HUES6 (cell line): ENCODE measurements around the gene HOXD1.

Experiments
- H3K27ac ChIP-seq: 2 replicates; pipeline ENCODE4 v1.7.0; 2013; ENCODE audit warnings: low read depth, mild to moderate bottlenecking, low read length, inconsistent platforms
- H3K27me3 ChIP-seq: 2 replicates; pipeline ENCODE4 v1.6.1; 2013; ENCODE audit warnings: low read length; ENCODE audit not compliant: control insufficient read depth, insufficient read depth
- H3K36me3 ChIP-seq: 2 replicates; pipeline ENCODE4 v1.6.1; 2013; ENCODE audit warnings: low read length; ENCODE audit not compliant: control insufficient read depth, insufficient read depth
- H3K4me1 ChIP-seq: 2 replicates; pipeline ENCODE4 v1.6.1; 2013; ENCODE audit warnings: low read length; ENCODE audit not compliant: control insufficient read depth, insufficient read depth
- H3K4me3 ChIP-seq: 2 replicates; pipeline ENCODE4 v1.5.1; 2013; ENCODE audit warnings: low read depth, low read length
- H3K9ac ChIP-seq: one replicate; pipeline ENCODE4 v1.6.1; 2013; ENCODE audit warnings: mild to moderate bottlenecking, low read length
- H3K9me3 ChIP-seq: 2 replicates; pipeline ENCODE4 v1.6.1; 2013; ENCODE audit warnings: low read depth, low read length; ENCODE audit not compliant: control insufficient read depth, insufficient read depth

Gene HOXD1

GRCh38 chr2:176187899-176188773 lies at the start of gene HOXD1:
HOXD1 (plus strand) TSS chr2:176188668; CDS start chr2:176188802, 134 bp downstream.
- peaks cover 39% of the 10 kb centered on the region for H3K4me1 ChIP-seq
- peak within 1 kb of the TSS; percentile 64 for H3K9ac ChIP-seq
- H3K4me3 ChIP-seq = peak within 1 kb of the TSS; percentile 66
- H3K36me3 ChIP-seq = no peaks in the 10 kb centered on the region
- no peaks in the 10 kb centered on the region for H3K9me3 ChIP-seq
- peaks cover 100% of the 10 kb centered on the region for H3K27me3 ChIP-seq
- no peak within 1 kb of the TSS for H3K27ac ChIP-seq

GRCh38 chr2:176138923-176139660 lies 49.4 kb upstream of the HOXD1 start:
- peak overlapping the region; percentile 26; the same call in 1 of the 2 replicates for H3K4me3 ChIP-seq
- H3K9ac ChIP-seq = peak overlapping the region; percentile 63
- peaks cover 100% of the 10 kb centered on the region for H3K27me3 ChIP-seq
- H3K27ac ChIP-seq = no peak overlapping the region
- H3K36me3 ChIP-seq = no peaks in the 10 kb centered on the region
- no peaks in the 10 kb centered on the region for H3K9me3 ChIP-seq
- H3K4me1 ChIP-seq = peaks cover 12% of the 10 kb centered on the region

DNA sequence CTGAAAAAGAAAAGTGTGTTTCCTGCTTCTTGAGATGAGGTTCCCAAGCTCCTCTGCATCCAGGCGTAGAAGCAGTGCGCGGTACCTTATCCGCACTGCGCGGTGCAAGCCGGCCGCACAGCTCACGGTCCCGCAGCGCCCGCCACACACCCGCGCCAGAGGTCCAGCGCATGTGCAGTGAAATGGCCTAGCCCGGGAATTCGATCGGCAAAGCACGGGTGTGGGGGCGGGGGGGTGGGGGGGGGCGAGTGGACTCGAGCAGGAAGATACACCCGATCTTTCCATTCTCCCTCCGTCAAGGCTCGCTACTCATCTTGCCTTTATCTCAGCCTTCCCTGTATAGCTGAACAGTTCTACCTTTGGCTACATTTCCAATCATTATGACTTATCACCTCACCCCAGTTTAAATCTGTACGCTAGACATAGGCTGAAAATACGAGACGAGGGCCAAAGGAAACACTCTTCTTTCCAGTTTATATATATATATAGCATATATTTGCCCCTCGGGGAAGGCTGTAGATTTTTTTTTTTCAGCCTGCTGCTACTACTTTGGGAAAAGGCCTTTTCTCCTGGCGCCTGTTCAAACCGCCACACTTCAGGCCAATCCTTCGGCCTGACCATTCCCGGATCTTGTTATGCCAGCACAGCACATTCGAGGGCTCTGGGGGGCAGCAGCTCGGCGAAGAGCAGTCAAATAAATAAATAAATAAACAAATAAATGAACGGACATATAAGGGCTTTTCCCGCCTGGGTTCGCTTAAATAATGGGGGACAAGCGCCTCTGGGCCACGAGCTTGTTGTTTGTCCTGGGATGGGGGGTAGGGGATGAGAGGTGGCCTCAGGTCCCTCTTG lies 48.6 kb upstream of the HOXD1 start:
- Histone ChIP-seq H3K27me3 (peaks cover 100% of the 10 kb centered on the region), H3K9me3 (no peaks in the 10 kb centered on the region), H3K9ac (peak overlapping the region; percentile 63), H3K4me1 (peaks cover 9% of the 10 kb centered on the region), H3K27ac (no peak overlapping the region), H3K36me3 (no peaks in the 10 kb centered on the region), H3K4me3 (peak overlapping the region; percentile 62)

DNA sequence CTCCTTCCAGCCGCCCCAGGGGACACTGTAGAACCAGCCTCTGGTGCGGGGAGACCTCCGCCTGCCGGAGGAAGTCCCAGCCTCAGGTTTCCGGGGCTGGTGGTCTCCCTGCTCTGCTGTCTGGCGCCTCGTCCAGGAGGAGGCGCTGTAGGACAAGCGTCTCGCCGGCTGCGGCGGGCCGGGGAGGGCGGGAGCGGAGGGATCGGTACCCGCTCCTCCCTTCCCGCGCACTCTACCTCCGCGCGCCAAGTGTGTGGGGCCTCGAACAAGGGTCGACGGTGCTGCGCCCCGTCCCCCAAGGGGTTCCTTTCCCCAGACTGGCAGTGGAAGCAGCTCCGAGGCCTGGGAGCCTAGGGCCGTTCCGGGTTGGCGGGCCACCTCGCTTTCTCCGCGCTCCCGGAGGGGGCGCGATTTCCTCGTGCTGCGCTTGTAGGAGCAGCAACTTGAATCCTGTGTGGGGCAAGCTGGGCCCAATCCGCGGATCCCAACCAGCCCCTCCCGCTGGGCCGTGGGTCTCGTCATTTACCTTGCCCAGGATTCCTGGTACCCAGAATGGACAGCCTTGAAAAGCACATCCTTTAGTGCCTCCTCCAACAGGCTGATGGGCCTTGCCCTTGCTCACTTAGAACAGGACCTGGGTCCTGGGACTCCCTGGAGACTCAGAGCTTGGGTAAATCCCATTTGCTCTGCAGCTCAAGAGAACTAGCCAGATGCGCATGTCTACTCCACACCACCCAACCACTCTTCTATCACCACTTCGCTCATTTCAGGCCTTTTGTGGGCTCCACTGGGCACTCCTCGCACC lies 47.8 kb upstream of the HOXD1 start:
- H3K9ac ChIP-seq = peak overlapping the region; percentile 28
- H3K27me3 ChIP-seq = peaks cover 100% of the 10 kb centered on the region
- H3K9me3 ChIP-seq = no peaks in the 10 kb centered on the region
- no peak overlapping the region for H3K27ac ChIP-seq
- H3K36me3 ChIP-seq = no peaks in the 10 kb centered on the region
- H3K4me3 ChIP-seq = peak overlapping the region; percentile 62
- H3K4me1 ChIP-seq = peaks cover 4% of the 10 kb centered on the region

DNA sequence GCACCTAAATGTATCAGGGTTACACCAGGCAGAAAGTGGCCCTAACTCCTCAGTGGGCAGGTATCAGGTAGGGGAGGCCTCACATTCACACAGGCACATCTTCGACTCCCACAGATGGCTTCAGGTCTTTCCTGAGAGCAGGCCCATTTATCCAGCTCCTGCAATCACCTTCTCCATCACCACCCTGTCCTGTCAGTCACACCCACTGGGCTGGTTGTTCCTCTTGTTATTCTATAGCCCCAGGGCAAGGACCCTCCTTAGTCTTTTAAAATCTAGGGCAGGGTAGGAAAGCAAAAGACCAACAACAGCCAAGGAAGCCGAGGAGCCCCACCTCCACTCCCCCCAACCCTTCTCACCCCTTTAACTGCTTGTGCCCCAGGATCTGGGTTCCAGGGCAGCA lies 46.2 kb upstream of the HOXD1 start:
- Histone ChIP-seq H3K36me3 (no peaks in the 10 kb centered on the region), H3K4me3 (no peak overlapping the region), H3K9ac (no peak overlapping the region), H3K27me3 (peaks cover 100% of the 10 kb centered on the region), H3K9me3 (no peaks in the 10 kb centered on the region), H3K4me1 (no peaks in the 10 kb centered on the region; the same call in 1 of the 2 replicates), H3K27ac (no peak overlapping the region)

GRCh38 chr2:176145085-176145969 lies 43.1 kb upstream of the HOXD1 start:
- Histone ChIP-seq H3K9me3 (no peaks in the 10 kb centered on the region), H3K27me3 (peaks cover 100% of the 10 kb centered on the region), H3K9ac (no peak overlapping the region), H3K27ac (no peak overlapping the region), H3K4me1 (peaks cover 8% of the 10 kb centered on the region), H3K36me3 (no peaks in the 10 kb centered on the region), H3K4me3 (no peak overlapping the region)

- Histone ChIP-seq H3K4me1 (peaks cover 8% of the 10 kb centered on the region), H3K36me3 (no peaks in the 10 kb centered on the region), H3K4me3 (no peak overlapping the region; the same call in 1 of the 2 replicates), H3K27me3 (peaks cover 100% of the 10 kb centered on the region), H3K9ac (peak overlapping the region; percentile 31), H3K9me3 (no peaks in the 10 kb centered on the region), H3K27ac (no peak overlapping the region)
These were observed 42.4 kb upstream of the HOXD1 start for GRCh38 chr2:176146101-176146500.

GRCh38 chr2:176146645-176147044 lies 41.8 kb upstream of the HOXD1 start:
- H3K27me3 ChIP-seq = peaks cover 100% of the 10 kb centered on the region
- H3K36me3 ChIP-seq = no peaks in the 10 kb centered on the region
- H3K27ac ChIP-seq = no peak overlapping the region
- H3K4me1 ChIP-seq = peaks cover 8% of the 10 kb centered on the region
- H3K9me3 ChIP-seq = no peaks in the 10 kb centered on the region
- peak overlapping the region; percentile 16; the same call in 1 of the 2 replicates for H3K4me3 ChIP-seq
- H3K9ac ChIP-seq = peak overlapping the region; percentile 31

DNA sequence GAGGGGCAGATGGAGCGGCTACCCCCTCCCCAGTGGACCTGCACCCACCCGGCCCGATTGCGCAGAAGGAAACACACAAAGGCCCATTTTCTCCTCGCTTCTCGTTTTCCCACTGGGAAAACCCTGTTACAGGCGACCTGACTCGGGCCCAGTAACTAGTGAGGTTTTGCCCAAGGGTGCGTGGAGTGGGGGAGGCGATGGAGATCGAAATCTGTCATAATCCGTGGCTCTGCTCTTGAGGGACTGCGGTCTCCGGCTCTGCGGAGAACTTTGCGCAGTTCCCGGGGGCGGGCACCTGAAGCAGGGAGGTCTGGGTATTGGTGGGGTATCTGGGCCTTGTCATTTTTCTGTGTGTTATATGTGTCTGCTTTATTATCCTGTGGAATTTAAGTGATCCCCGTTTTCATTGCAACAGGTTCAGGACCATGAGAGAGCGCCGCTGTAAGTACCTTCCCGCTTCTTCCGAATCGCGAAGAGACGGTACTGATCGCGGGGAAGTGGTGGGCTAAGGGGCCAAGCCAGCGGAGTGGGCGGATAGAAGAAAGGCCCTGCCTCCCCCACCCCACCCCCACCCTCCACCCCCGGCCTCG lies 41.2 kb upstream of the HOXD1 start:
- peaks cover 100% of the 10 kb centered on the region for H3K27me3 ChIP-seq
- no peaks in the 10 kb centered on the region for H3K36me3 ChIP-seq
- H3K27ac ChIP-seq = no peak overlapping the region
- H3K9me3 ChIP-seq = no peaks in the 10 kb centered on the region
- H3K9ac ChIP-seq = peak overlapping the region; percentile 31
- peaks cover 11% of the 10 kb centered on the region for H3K4me1 ChIP-seq
- no peak overlapping the region; the same call in 1 of the 2 replicates for H3K4me3 ChIP-seq
